ENCODE measurements around the gene ZBTB20. TPM values are rescaled to one million over a fixed set of nuclear protein-coding genes. Genes with fewer than 3 reads are reported as not detected.

The ZBTB20 gene
- total RNA-seq, 1 donor from 2014 or later: 62.0 TPM

DNA sequence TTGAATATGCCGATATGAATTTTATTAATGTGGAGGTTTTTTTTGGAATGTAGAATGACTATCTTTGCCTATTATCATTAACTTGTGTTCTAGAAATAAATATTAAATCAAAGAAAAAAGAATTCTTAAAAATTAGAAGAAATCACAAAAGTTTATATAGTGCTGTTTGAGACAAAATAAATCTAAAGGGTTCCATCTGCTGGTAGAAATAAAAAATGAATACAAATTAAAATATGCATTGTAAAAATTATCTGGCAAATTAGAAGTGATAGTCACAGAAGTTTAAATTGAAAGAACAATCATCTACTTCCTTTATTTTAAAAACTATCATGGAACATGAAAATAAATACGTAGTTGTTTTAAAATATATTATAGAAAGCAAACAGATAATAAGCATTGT lies 22.7 kb upstream of the ZBTB20 start:
- intact Hi-C loops (cut with micrococcal nuclease): no loop called here
- H3K27ac ChIP-seq (replicated peaks): no peak overlapping the region
- H3K27me3 ChIP-seq (ENCODE audit: low read depth): no peaks in the 10 kb centered on the region
- no peak overlapping the region for H3K4me3 ChIP-seq
- peak; percentile 55 for TF ChIP-seq CTCF (IDR thresholded peaks at IDR 0.05; ENCODE audit: borderline replicate concordance)
- no peaks in the 10 kb centered on the region for H3K36me3 ChIP-seq
- no peaks in the 10 kb centered on the region for H3K4me1 ChIP-seq
- no peaks in the 10 kb centered on the region for H3K9me3 ChIP-seq (replicated peaks)
- DNase-seq: no peak

- Histone ChIP-seq H3K4me1 (no peaks in the 10 kb centered on the region), H3K27ac (replicated peaks) (no peak overlapping the region), H3K4me3 (no peak overlapping the region), H3K27me3 (ENCODE audit: low read depth) (no peaks in the 10 kb centered on the region), H3K9me3 (replicated peaks) (no peaks in the 10 kb centered on the region), H3K36me3 (no peaks in the 10 kb centered on the region)
- intact Hi-C loops (cut with micrococcal nuclease): no loop called here
- no peak for DNase-seq
- TF ChIP-seq CTCF (IDR thresholded peaks at IDR 0.05; ENCODE audit: borderline replicate concordance): no peak
Observed at GRCh38 chr3:115165701-115166100, 18.6 kb upstream of the ZBTB20 start.

- DNase-seq: no peak
- Histone ChIP-seq H3K27ac (replicated peaks) (no peak overlapping the region), H3K4me3 (no peak overlapping the region), H3K36me3 (no peaks in the 10 kb centered on the region), H3K9me3 (replicated peaks) (no peaks in the 10 kb centered on the region), H3K27me3 (ENCODE audit: low read depth) (no peaks in the 10 kb centered on the region), H3K4me1 (no peaks in the 10 kb centered on the region)
- intact Hi-C loops (cut with micrococcal nuclease): no loop called here
- TF ChIP-seq CTCF (IDR thresholded peaks at IDR 0.05; ENCODE audit: borderline replicate concordance): no peak
Observed at GRCh38 chr3:115165266-115165665, 18.2 kb upstream of the ZBTB20 start.

DNA sequence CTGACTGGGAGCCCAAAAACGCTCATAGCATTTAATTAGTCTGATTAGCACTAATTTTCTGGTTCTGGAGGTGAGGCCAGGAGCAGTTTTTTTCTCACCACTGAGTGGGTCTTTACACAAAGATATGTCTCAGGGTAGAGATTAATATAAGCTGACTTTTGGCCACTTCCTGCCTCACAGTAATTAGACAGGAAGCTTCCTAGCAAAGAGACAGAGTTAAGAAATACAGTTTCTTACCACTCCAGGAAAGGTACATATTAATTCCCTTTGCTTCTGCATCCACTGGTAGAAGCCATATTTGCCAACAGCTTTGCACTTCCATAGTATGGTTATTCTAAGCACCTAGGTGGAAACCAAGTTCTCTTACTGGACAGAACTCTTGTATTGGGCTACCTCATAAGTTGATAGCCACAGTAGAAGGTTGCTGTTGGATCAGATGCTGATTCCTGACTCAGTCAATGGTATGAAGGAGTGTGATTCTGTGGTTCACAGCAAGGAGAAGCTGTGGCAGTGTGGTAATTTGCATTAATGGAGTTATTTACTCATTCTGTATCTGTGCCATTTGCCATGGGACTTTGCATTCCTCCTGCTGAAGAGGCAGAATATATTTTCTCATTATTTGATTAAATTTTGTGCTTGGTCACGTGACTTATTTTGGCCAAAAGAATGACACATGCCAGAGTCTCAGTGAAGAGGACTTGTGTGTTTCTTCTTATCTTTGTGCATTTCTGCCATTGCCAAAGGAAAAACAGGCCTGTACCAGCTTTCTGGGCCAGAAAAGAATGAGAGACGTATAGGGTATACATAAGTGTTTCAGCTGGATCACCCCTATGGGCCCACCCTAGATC lies 17.5 kb upstream of the ZBTB20 start:
- H3K27ac ChIP-seq (replicated peaks): no peak overlapping the region
- H3K27me3 ChIP-seq (ENCODE audit: low read depth): no peaks in the 10 kb centered on the region
- no peaks in the 10 kb centered on the region for H3K4me1 ChIP-seq
- no peak overlapping the region for H3K4me3 ChIP-seq
- intact Hi-C loops (cut with micrococcal nuclease): no loop called here
- DNase-seq: no peak
- no peaks in the 10 kb centered on the region for H3K9me3 ChIP-seq (replicated peaks)
- TF ChIP-seq CTCF (IDR thresholded peaks at IDR 0.05; ENCODE audit: borderline replicate concordance): no peak
- H3K36me3 ChIP-seq: no peaks in the 10 kb centered on the region

GRCh38 chr3:115162759-115163158 lies 15.7 kb upstream of the ZBTB20 start:
- DNase-seq: no peak
- H3K9me3 ChIP-seq (replicated peaks): no peaks in the 10 kb centered on the region
- intact Hi-C loops (cut with micrococcal nuclease): no loop called here
- TF ChIP-seq CTCF (IDR thresholded peaks at IDR 0.05; ENCODE audit: borderline replicate concordance): no peak
- H3K27me3 ChIP-seq (ENCODE audit: low read depth): no peaks in the 10 kb centered on the region
- H3K36me3 ChIP-seq: no peaks in the 10 kb centered on the region
- H3K27ac ChIP-seq (replicated peaks): no peak overlapping the region
- no peak overlapping the region for H3K4me3 ChIP-seq
- H3K4me1 ChIP-seq: no peaks in the 10 kb centered on the region
